ENCODE measurements around the gene VANGL2.

VANGL2 gene

GRCh38 chr1:160438317-160438918, 38.1 kb downstream of the VANGL2 start:
- H3K9me3 Mint-ChIP-seq, result peaks cover 25% of the 10 kb centered on the region
- DNase-seq, result no peak
- no peaks in the 10 kb centered on the region for H3K27me3 Mint-ChIP-seq
- ATAC-seq, result no peak
- peak overlapping the region; percentile 86 for H3K27ac Mint-ChIP-seq
- H3K4me1 Mint-ChIP-seq, result peaks cover 60% of the 10 kb centered on the region
- H3K36me3 Mint-ChIP-seq (ENCODE audit: low read depth), result peaks cover 17% of the 10 kb centered on the region
- peak overlapping the region; percentile 70 for H3K4me3 Mint-ChIP-seq

GRCh38 chr1:160438935-160439334, 38.6 kb downstream of the VANGL2 start:
- H3K27ac Mint-ChIP-seq, result peak overlapping the region; percentile 86
- DNase-seq, result no peak
- peaks cover 20% of the 10 kb centered on the region for H3K9me3 Mint-ChIP-seq
- H3K27me3 Mint-ChIP-seq, result no peaks in the 10 kb centered on the region
- peaks cover 12% of the 10 kb centered on the region for H3K36me3 Mint-ChIP-seq (ENCODE audit: low read depth)
- peaks cover 60% of the 10 kb centered on the region for H3K4me1 Mint-ChIP-seq
- no peak for ATAC-seq
- H3K4me3 Mint-ChIP-seq, result peak overlapping the region; percentile 70

GRCh38 chr1:160439718-160440117, 39.4 kb downstream of the VANGL2 start:
- Mint-ChIP-seq H3K27ac (no peak overlapping the region), H3K4me3 (no peak overlapping the region), H3K4me1 (peaks cover 58% of the 10 kb centered on the region), H3K9me3 (peaks cover 12% of the 10 kb centered on the region), H3K36me3 (ENCODE audit: low read depth) (peaks cover 4% of the 10 kb centered on the region), H3K27me3 (no peaks in the 10 kb centered on the region)
- DNase-seq, result no peak
- no peak for ATAC-seq

- Mint-ChIP-seq H3K4me3 (no peak overlapping the region), H3K36me3 (ENCODE audit: low read depth) (peaks cover 3% of the 10 kb centered on the region), H3K27me3 (no peaks in the 10 kb centered on the region), H3K9me3 (peaks cover 6% of the 10 kb centered on the region), H3K27ac (peak overlapping the region; percentile 74), H3K4me1 (peaks cover 64% of the 10 kb centered on the region)
- no peak for ATAC-seq
- no peak for DNase-seq
These were observed 46.7 kb downstream of the VANGL2 start for GRCh38 chr1:160446945-160447600.

GRCh38 chr1:160449494-160449893, 49.1 kb downstream of the VANGL2 start:
- Mint-ChIP-seq H3K27ac (no peak overlapping the region), H3K4me1 (peaks cover 69% of the 10 kb centered on the region)

GRCh38 chr1:160451119-160451858, 50.9 kb downstream of the VANGL2 start:
- Mint-ChIP-seq H3K36me3 (ENCODE audit: low read depth) (peaks cover 3% of the 10 kb centered on the region), H3K4me1 (peaks cover 78% of the 10 kb centered on the region), H3K4me3 (peak overlapping the region; percentile 44), H3K9me3 (peaks cover 6% of the 10 kb centered on the region), H3K27me3 (no peaks in the 10 kb centered on the region), H3K27ac (peak overlapping the region; percentile 94)
- peak; percentile 9 for ATAC-seq
- DNase-seq, result no peak

More at GRCh38 chr1:160449494-160449893, 49.1 kb downstream of the VANGL2 start:
- H3K9me3 Mint-ChIP-seq, result peaks cover 6% of the 10 kb centered on the region
- H3K36me3 Mint-ChIP-seq (ENCODE audit: low read depth), result peaks cover 5% of the 10 kb centered on the region
- no peak overlapping the region for H3K4me3 Mint-ChIP-seq
- ATAC-seq (no peak), DNase-seq (no peak)
- no peaks in the 10 kb centered on the region for H3K27me3 Mint-ChIP-seq

- H3K27ac Mint-ChIP-seq, result peak overlapping the region; percentile 94
These were observed 51.5 kb downstream of the VANGL2 start for GRCh38 chr1:160451859-160452232.

GRCh38 chr1:160453443-160453842, 53.1 kb downstream of the VANGL2 start:
- H3K27me3 Mint-ChIP-seq, result no peaks in the 10 kb centered on the region
- peak overlapping the region; percentile 53 for H3K4me3 Mint-ChIP-seq
- peaks cover 6% of the 10 kb centered on the region for H3K9me3 Mint-ChIP-seq
- peak overlapping the region; percentile 94 for H3K27ac Mint-ChIP-seq
- ATAC-seq (peak; percentile 64), DNase-seq (no peak)
- H3K36me3 Mint-ChIP-seq (ENCODE audit: low read depth), result peaks cover 3% of the 10 kb centered on the region
- H3K4me1 Mint-ChIP-seq, result peaks cover 82% of the 10 kb centered on the region

More at GRCh38 chr1:160451859-160452232, 51.5 kb downstream of the VANGL2 start:
- Mint-ChIP-seq H3K9me3 (peaks cover 6% of the 10 kb centered on the region), H3K4me3 (peak overlapping the region; percentile 44), H3K4me1 (peaks cover 78% of the 10 kb centered on the region), H3K36me3 (ENCODE audit: low read depth) (peaks cover 3% of the 10 kb centered on the region), H3K27me3 (no peaks in the 10 kb centered on the region)
- ATAC-seq, result no peak
- no peak for DNase-seq

- DNase-seq (no peak), ATAC-seq (peak; percentile 78)
- Mint-ChIP-seq H3K9me3 (peaks cover 6% of the 10 kb centered on the region), H3K27me3 (no peaks in the 10 kb centered on the region), H3K27ac (peak overlapping the region; percentile 100), H3K36me3 (ENCODE audit: low read depth) (peaks cover 4% of the 10 kb centered on the region), H3K4me1 (peaks cover 93% of the 10 kb centered on the region), H3K4me3 (peak overlapping the region; percentile 60)
These were observed 54.2 kb downstream of the VANGL2 start for GRCh38 chr1:160454371-160455152.

GRCh38 chr1:160455153-160455517, 54.8 kb downstream of the VANGL2 start:
- H3K36me3 Mint-ChIP-seq (ENCODE audit: low read depth), result peaks cover 4% of the 10 kb centered on the region
- ATAC-seq, result no peak
- peak overlapping the region; percentile 100 for H3K27ac Mint-ChIP-seq
- H3K27me3 Mint-ChIP-seq, result no peaks in the 10 kb centered on the region
- H3K9me3 Mint-ChIP-seq, result peaks cover 4% of the 10 kb centered on the region
- H3K4me1 Mint-ChIP-seq, result peaks cover 96% of the 10 kb centered on the region
- no peak for DNase-seq
- peak overlapping the region; percentile 60 for H3K4me3 Mint-ChIP-seq

- no peaks in the 10 kb centered on the region for H3K27me3 Mint-ChIP-seq
- peak overlapping the region; percentile 79 for H3K4me3 Mint-ChIP-seq
- DNase-seq (no peak), ATAC-seq (no peak)
- peaks cover 95% of the 10 kb centered on the region for H3K4me1 Mint-ChIP-seq
- H3K27ac Mint-ChIP-seq, result peak overlapping the region; percentile 100
- H3K36me3 Mint-ChIP-seq (ENCODE audit: low read depth), result peaks cover 5% of the 10 kb centered on the region
- H3K9me3 Mint-ChIP-seq, result no peaks in the 10 kb centered on the region
These were observed 58.7 kb downstream of the VANGL2 start for GRCh38 chr1:160459056-160459455.

GRCh38 chr1:160459687-160460086, 59.3 kb downstream of the VANGL2 start:
- no peak for DNase-seq
- Mint-ChIP-seq H3K27ac (peak overlapping the region; percentile 100), H3K4me3 (peak overlapping the region; percentile 79), H3K27me3 (no peaks in the 10 kb centered on the region), H3K36me3 (ENCODE audit: low read depth) (peaks cover 5% of the 10 kb centered on the region), H3K9me3 (no peaks in the 10 kb centered on the region), H3K4me1 (peaks cover 95% of the 10 kb centered on the region)
- ATAC-seq, result peak; percentile 67

GRCh38 chr1:160460214-160460642, 59.9 kb downstream of the VANGL2 start:
- peak overlapping the region; percentile 79 for H3K4me3 Mint-ChIP-seq

GRCh38 chr1:160460683-160461287, 60.4 kb downstream of the VANGL2 start:
- ATAC-seq (peak; percentile 78), DNase-seq (peak; percentile 58)
- Mint-ChIP-seq H3K4me1 (peaks cover 95% of the 10 kb centered on the region), H3K27me3 (no peaks in the 10 kb centered on the region), H3K4me3 (peak overlapping the region; percentile 79), H3K36me3 (ENCODE audit: low read depth) (peaks cover 12% of the 10 kb centered on the region), H3K9me3 (peaks cover 3% of the 10 kb centered on the region), H3K27ac (peak overlapping the region; percentile 100)

More at GRCh38 chr1:160460214-160460642, 59.9 kb downstream of the VANGL2 start:
- H3K36me3 Mint-ChIP-seq (ENCODE audit: low read depth), result peaks cover 7% of the 10 kb centered on the region
- H3K4me1 Mint-ChIP-seq, result peaks cover 95% of the 10 kb centered on the region
- peak; percentile 48 for ATAC-seq
- DNase-seq, result peak; percentile 57
- no peaks in the 10 kb centered on the region for H3K27me3 Mint-ChIP-seq
- no peaks in the 10 kb centered on the region for H3K9me3 Mint-ChIP-seq
- H3K27ac Mint-ChIP-seq, result peak overlapping the region; percentile 100

Measured in activated naive CD8-positive, alpha-beta T cell treated with anti-CD3 and anti-CD28 coated beads, Interleukin-2, amount 50 U/mL, for 24 hours (primary cell).